Measurements from ENCODE around the gene RBM18.

DNA sequence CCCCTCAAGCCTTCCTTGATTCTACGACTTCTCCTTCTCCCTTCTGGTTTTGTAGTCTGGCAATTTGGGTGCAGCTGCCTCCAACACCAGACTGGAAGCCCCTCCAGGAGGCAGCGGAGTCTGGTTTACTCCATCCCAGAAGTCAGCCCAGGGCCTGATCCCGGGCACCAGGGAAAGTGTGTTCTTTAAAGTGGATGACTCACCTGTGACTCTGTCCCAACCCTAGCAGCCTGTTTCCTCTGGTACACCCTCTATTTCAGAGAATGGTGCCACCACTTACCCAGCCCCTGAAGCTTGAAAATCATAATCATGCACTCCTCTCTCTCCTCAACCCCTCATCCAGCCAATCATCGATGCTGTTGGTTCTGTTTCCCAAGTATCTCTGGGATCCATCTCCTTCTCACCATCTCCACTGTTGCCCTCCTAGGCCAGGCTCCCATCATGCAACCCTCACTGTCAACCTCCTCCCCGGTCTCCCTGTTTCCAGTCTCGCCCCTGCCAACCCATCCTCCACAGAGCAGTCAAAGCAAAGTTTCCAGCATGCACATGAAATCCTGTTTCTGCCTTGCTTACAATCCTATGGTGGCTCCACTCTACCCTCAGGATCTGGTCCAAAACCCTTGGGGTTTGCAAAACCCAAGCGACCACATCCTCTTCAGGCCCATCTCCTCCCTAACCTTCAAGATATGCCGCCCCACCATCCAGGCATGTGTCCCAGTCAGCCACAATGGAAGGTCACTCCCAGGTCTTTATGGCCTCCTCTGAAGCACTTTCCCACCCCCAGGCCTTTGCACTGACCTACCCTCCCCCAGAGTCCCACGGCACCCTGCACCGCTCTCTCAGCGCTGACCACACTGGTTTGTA lies 46.3 kb downstream of the RBM18 start:
- TF ChIP-seq EZH2 (IDR thresholded peaks at IDR 0.05; ENCODE audit: borderline replicate concordance, low read length), result no peak
- TF ChIP-seq, protein P1, sequence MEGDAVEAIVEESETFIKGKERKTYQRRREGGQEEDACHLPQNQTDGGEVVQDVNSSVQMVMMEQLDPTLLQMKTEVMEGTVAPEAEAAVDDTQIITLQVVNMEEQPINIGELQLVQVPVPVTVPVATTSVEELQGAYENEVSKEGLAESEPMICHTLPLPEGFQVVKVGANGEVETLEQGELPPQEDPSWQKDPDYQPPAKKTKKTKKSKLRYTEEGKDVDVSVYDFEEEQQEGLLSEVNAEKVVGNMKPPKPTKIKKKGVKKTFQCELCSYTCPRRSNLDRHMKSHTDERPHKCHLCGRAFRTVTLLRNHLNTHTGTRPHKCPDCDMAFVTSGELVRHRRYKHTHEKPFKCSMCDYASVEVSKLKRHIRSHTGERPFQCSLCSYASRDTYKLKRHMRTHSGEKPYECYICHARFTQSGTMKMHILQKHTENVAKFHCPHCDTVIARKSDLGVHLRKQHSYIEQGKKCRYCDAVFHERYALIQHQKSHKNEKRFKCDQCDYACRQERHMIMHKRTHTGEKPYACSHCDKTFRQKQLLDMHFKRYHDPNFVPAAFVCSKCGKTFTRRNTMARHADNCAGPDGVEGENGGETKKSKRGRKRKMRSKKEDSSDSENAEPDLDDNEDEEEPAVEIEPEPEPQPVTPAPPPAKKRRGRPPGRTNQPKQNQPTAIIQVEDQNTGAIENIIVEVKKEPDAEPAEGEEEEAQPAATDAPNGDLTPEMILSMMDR (IDR thresholded peaks at IDR 0.05; ENCODE audit: low read length), result no peak
